ENCODE measurements around the gene TSC22D1.

Gene TSC22D1

GRCh38 chr13:44449999-44450821 is 125.9 kb downstream of the TSC22D1 start:
- DNase-seq = no peak

- DNase-seq = no peak
Observed at GRCh38 chr13:44448875-44449274, 127.3 kb downstream of the TSC22D1 start.

GRCh38 chr13:44448373-44448772 is 127.8 kb downstream of the TSC22D1 start:
- no peak for DNase-seq

- DNase-seq = no peak
Observed at GRCh38 chr13:44447783-44448321, 128.3 kb downstream of the TSC22D1 start.

GRCh38 chr13:44440046-44440608 is 136.0 kb downstream of the TSC22D1 start:
- DNase-seq = no peak

- no peak for DNase-seq
Observed at GRCh38 chr13:44439452-44440024, 136.6 kb downstream of the TSC22D1 start.

- no peak for DNase-seq
Observed at GRCh38 chr13:44438234-44438579, 137.9 kb downstream of the TSC22D1 start.

- DNase-seq = no peak
Observed at GRCh38 chr13:44437356-44438233, 138.5 kb downstream of the TSC22D1 start.

- DNase-seq = no peak
Observed at GRCh38 chr13:44436589-44437337, 139.4 kb downstream of the TSC22D1 start.

- DNase-seq = no peak
Observed at GRCh38 chr13:44435919-44436510, 140.1 kb downstream of the TSC22D1 start.

GRCh38 chr13:44435142-44435918 is 140.8 kb downstream of the TSC22D1 start:
- peak; percentile 62 to 73 (median 68) for DNase-seq

GRCh38 chr13:44434766-44435141 is 141.4 kb downstream of the TSC22D1 start:
- no peak for DNase-seq

- no peak for DNase-seq
Observed at GRCh38 chr13:44433863-44434765, 142.0 kb downstream of the TSC22D1 start.

GRCh38 chr13:44432650-44433049 is 143.5 kb downstream of the TSC22D1 start:
- no peak for DNase-seq

GRCh38 chr13:44431150-44431549 is 145.0 kb downstream of the TSC22D1 start:
- no peak for DNase-seq

GRCh38 chr13:44429311-44429710 is 146.8 kb downstream of the TSC22D1 start:
- DNase-seq = no peak

GRCh38 chr13:44426461-44426860 is 149.7 kb downstream of the TSC22D1 start:
- no peak for DNase-seq

GRCh38 chr13:44425815-44426078 is 150.4 kb downstream of the TSC22D1 start:
- DNase-seq = no peak

GRCh38 chr13:44425041-44425814 is 150.9 kb downstream of the TSC22D1 start:
- DNase-seq = no peak

All from activated CD4-positive, CD25-positive, alpha-beta regulatory T cell (primary cell).